ENCODE results near the gene DGKE. TPM values are rescaled to one million over a fixed set of nuclear protein-coding genes. Genes with fewer than 3 reads are reported as not detected.

DGKE gene
- total and polyA plus RNA-seq, 2 donors from 2014 or later, result 1.9 to 8.7 TPM

DNA sequence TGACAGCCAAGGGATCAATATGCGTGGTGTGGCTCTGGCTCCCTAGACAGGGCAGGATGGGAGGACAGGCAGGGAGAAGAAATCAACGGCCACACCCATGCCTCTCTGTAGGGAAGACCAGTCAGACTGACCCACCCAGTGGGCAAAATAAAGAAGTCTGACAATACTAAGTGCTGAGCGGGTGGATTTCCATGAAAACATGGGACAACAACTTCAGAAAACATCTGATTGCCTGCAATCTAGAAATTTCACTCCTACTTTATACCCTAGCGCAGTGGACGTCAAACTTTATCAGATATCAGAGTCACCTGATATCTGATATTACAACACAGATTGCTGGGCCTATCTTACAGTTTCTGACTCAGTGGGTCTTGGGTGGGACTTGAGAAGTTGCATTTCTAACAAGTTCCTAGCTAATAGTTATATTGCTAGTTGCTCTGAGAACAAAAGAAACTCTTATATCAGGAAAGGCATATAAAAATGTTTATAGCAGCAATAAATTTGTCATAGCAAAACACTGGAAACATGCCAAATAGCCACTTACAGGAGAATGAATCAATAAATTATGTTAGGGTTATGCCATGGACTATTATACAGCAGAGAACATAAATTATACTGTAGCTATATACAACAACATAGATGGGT lies 38.6 kb upstream of the DGKE start:
- FAIRE-seq, result no peak
- TF ChIP-seq, protein P1, sequence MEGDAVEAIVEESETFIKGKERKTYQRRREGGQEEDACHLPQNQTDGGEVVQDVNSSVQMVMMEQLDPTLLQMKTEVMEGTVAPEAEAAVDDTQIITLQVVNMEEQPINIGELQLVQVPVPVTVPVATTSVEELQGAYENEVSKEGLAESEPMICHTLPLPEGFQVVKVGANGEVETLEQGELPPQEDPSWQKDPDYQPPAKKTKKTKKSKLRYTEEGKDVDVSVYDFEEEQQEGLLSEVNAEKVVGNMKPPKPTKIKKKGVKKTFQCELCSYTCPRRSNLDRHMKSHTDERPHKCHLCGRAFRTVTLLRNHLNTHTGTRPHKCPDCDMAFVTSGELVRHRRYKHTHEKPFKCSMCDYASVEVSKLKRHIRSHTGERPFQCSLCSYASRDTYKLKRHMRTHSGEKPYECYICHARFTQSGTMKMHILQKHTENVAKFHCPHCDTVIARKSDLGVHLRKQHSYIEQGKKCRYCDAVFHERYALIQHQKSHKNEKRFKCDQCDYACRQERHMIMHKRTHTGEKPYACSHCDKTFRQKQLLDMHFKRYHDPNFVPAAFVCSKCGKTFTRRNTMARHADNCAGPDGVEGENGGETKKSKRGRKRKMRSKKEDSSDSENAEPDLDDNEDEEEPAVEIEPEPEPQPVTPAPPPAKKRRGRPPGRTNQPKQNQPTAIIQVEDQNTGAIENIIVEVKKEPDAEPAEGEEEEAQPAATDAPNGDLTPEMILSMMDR (IDR thresholded peaks at IDR 0.05; ENCODE audit: borderline replicate concordance, extremely low read depth, insufficient read depth), result no peak

DNA sequence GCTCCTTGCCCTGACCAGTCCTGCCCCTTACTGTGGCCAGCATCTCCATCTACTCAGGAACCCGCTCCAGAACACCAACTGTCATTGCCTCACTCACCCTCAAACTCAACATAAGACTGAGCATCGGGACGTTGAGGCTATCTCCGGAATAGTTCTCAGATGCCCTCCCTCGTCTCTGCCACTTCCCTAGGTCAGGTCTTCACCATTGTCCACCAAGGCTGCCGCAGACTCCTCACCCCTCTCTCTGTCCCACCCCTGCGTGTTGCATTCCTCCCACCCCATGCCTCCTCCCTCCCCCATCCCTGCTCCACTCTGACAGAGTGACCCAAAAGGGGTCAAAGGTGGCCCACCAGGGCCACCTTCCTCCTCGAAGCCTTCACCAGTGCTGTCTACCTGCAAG lies 37.4 kb upstream of the DGKE start:
- Histone ChIP-seq H3K27ac (ENCODE audit: low read depth in 2 of 2, low read length in 2 of 2) (no peak overlapping the region), H3K36me3 (ENCODE audit: control insufficient read depth in 2 of 3, insufficient read depth in 3 of 3, low read length in 3 of 3) (no peaks in the 10 kb centered on the region), H3K9me3 (ENCODE audit: control insufficient read depth in 2 of 3, insufficient read depth in 1 of 3, low read length in 3 of 3) (no peaks in the 10 kb centered on the region), H3K27me3 (ENCODE audit: control insufficient read depth, insufficient read depth, low read length) (no peaks in the 10 kb centered on the region), H3K4me3 (ENCODE audit: low read length in 3 of 3) (no peak overlapping the region), H3K9ac (ENCODE audit: low read length in 3 of 3) (no peak overlapping the region), H3K4me1 (ENCODE audit: control insufficient read depth in 2 of 3, insufficient read depth in 2 of 3, low read depth in 1 of 3, low read length in 3 of 3) (no peaks in the 10 kb centered on the region)
- TF ChIP-seq, protein P1 (IDR thresholded peaks at IDR 0.05; ENCODE audit: borderline replicate concordance, extremely low read depth, insufficient read depth), result no peak
- intact Hi-C loops (cut with DNase I), result no loop called here
- no peak for FAIRE-seq
- DNase-seq, result no peak

More for the DNA sequence above, 38.6 kb upstream of the DGKE start:
- H3K27ac ChIP-seq (ENCODE audit: low read depth in 2 of 2, low read length in 2 of 2), result no peak overlapping the region
- H3K9me3 ChIP-seq (ENCODE audit: control insufficient read depth in 2 of 3, insufficient read depth in 1 of 3, low read length in 3 of 3), result no peaks in the 10 kb centered on the region
- no peaks in the 10 kb centered on the region for H3K36me3 ChIP-seq (ENCODE audit: control insufficient read depth in 2 of 3, insufficient read depth in 3 of 3, low read length in 3 of 3)
- H3K27me3 ChIP-seq (ENCODE audit: control insufficient read depth, insufficient read depth, low read length), result no peaks in the 10 kb centered on the region
- intact Hi-C loops (cut with DNase I), result no loop called here
- H3K4me3 ChIP-seq (ENCODE audit: low read length in 3 of 3), result no peak overlapping the region
- H3K9ac ChIP-seq (ENCODE audit: low read length in 3 of 3), result no peak overlapping the region
- DNase-seq, result no peak
- H3K4me1 ChIP-seq (ENCODE audit: control insufficient read depth in 2 of 3, insufficient read depth in 2 of 3, low read depth in 1 of 3, low read length in 3 of 3), result no peaks in the 10 kb centered on the region

DNA sequence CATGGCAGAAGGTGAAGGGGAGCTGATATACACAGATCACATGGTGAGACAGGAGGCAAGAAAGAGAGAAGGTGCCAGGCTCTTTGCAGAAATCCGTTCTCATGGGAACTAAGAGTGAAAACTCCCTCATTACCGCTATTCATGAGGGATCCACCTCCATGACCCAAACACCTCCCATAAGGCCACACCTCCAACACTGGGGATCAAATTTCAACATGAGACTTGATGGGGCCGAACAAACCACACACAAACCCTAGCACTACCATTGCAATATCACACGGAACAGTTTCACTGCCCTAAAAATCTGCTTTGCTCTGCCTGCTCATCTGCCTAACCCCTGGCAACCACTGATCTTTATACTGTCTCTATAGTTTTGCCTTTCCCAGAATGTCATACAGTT lies 35.0 kb upstream of the DGKE start:
- no peak overlapping the region for H3K9ac ChIP-seq (ENCODE audit: low read length in 3 of 3)
- FAIRE-seq, result no peak
- H3K27ac ChIP-seq (ENCODE audit: low read depth in 2 of 2, low read length in 2 of 2), result no peak overlapping the region
- no peaks in the 10 kb centered on the region for H3K4me1 ChIP-seq (ENCODE audit: control insufficient read depth in 2 of 3, insufficient read depth in 2 of 3, low read depth in 1 of 3, low read length in 3 of 3)
- DNase-seq, result peak in 3 of 5 donors; percentile 58 to 83 (median 79)
- H3K4me3 ChIP-seq (ENCODE audit: low read length in 3 of 3), result no peak overlapping the region
- H3K27me3 ChIP-seq (ENCODE audit: control insufficient read depth, insufficient read depth, low read length), result no peaks in the 10 kb centered on the region
- TF ChIP-seq, protein P1 (IDR thresholded peaks at IDR 0.05; ENCODE audit: borderline replicate concordance, extremely low read depth, insufficient read depth), result no peak
- intact Hi-C loops (cut with DNase I), result no loop called here
- no peaks in the 10 kb centered on the region for H3K9me3 ChIP-seq (ENCODE audit: control insufficient read depth in 2 of 3, insufficient read depth in 1 of 3, low read length in 3 of 3)
- H3K36me3 ChIP-seq (ENCODE audit: control insufficient read depth in 2 of 3, insufficient read depth in 3 of 3, low read length in 3 of 3), result no peaks in the 10 kb centered on the region
